B cell (primary cell): ENCODE measurements around the gene IGSF1.

Experiments
- EZH2 ChIP-seq: IDR thresholded peaks from 2 replicates; pipeline ENCODE4 v1.6.1; 2012; ENCODE audit warnings: borderline replicate concordance, low read depth, mild to moderate bottlenecking, moderate library complexity, low read length; ENCODE audit not compliant: insufficient read depth, poor library complexity, severe bottlenecking
- TF ChIP-seq, protein P1 (sequence below): fragments of 200-600 bp; IDR thresholded peaks from one replicate; pipeline ENCODE4 v1.8.0; 2022; ENCODE audit warnings: antibody characterized with exemption, mild to moderate bottlenecking

GRCh38 chrX:131262200-131262599 is 26.9 kb downstream of the IGSF1 start:
- TF ChIP-seq, protein P1, sequence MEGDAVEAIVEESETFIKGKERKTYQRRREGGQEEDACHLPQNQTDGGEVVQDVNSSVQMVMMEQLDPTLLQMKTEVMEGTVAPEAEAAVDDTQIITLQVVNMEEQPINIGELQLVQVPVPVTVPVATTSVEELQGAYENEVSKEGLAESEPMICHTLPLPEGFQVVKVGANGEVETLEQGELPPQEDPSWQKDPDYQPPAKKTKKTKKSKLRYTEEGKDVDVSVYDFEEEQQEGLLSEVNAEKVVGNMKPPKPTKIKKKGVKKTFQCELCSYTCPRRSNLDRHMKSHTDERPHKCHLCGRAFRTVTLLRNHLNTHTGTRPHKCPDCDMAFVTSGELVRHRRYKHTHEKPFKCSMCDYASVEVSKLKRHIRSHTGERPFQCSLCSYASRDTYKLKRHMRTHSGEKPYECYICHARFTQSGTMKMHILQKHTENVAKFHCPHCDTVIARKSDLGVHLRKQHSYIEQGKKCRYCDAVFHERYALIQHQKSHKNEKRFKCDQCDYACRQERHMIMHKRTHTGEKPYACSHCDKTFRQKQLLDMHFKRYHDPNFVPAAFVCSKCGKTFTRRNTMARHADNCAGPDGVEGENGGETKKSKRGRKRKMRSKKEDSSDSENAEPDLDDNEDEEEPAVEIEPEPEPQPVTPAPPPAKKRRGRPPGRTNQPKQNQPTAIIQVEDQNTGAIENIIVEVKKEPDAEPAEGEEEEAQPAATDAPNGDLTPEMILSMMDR: no peak
- TF ChIP-seq EZH2: no peak
